Stomach (tissue), 9 donors: ENCODE data around the gene IFT57. TPM values are rescaled to one million over a fixed set of nuclear protein-coding genes. Genes with fewer than 3 reads are reported as not detected.
"Not testable (repeated sequence)": the region's sequence is repeated elsewhere in the genome, so short reads cannot be mapped to it uniquely, and the experiment has no call there.

Experiments
- DNase-seq, 2 donors: peaks; one replicate each; pipeline versions ENCODE4 v3.0.0 to v3.0.0-alpha.2; 2013 to 2019
- H3K27ac ChIP-seq, 5 donors: fragments of 200-600 bp in 4 of 5; sonication (generic) in 4 of 5; one replicate each; pipeline ENCODE4 v1.5.1; 2013 to 2019; ENCODE audit warnings: mild to moderate bottlenecking in 1 of 5, moderate library complexity in 1 of 5
- H3K27me3 ChIP-seq, 3 donors: fragments of 200-600 bp; sonication (generic); one replicate each; pipeline ENCODE4 v1.5.1; 2017 to 2019; ENCODE audit warnings: mixed run types in 1 of 3
- H3K36me3 ChIP-seq, 4 donors: fragments of 200-600 bp; sonication (generic); 1 replicate in 3 of 4; 2 replicates in 1 of 4; pipeline ENCODE4 v1.5.1; 2016 to 2019
- H3K4me1 ChIP-seq, 4 donors: fragments of 200-600 bp; sonication (generic); one replicate each; pipeline ENCODE4 v1.5.1; 2016 to 2019
- H3K4me3 ChIP-seq, 4 donors: fragments of 200-600 bp; sonication (generic) in 3 of 4; one replicate each; pipeline ENCODE4 v1.5.1; 2016 to 2019; ENCODE audit warnings: mild to moderate bottlenecking in 1 of 4
- H3K9me3 ChIP-seq, 4 donors: fragments of 200-600 bp; sonication (generic); one replicate each; pipeline ENCODE4 v1.5.1; 2016 to 2019
- CTCF ChIP-seq, 7 experiments: fragments of 450-650 bp in 4 of 7; fragments of 200-600 bp in 3 of 7; sonication (generic) in 3 of 7; IDR thresholded peaks; one replicate each; pipeline ENCODE4 v1.5.1; 2016 to 2019; ENCODE audit warnings: antibody characterized with exemption in 7 of 7, control low read depth in 2 of 7, mild to moderate bottlenecking in 1 of 7
- EP300 ChIP-seq: sonication (generic); formaldehyde crosslinking; IDR thresholded peaks from one replicate; pipeline ENCODE4 v1.6.1; 2017; ENCODE audit warnings: antibody characterized with exemption
- POLR2A ChIP-seq, 4 donors: fragments of 450-650 bp; IDR thresholded peaks; one replicate each; pipeline ENCODE4 v1.6.1; 2016; ENCODE audit warnings: antibody characterized with exemption in 4 of 4, control low read depth in 2 of 4, mild to moderate bottlenecking in 1 of 4, moderate library complexity in 1 of 4
- POLR2AphosphoS5 ChIP-seq, 3 donors: sonication (generic); formaldehyde crosslinking; IDR thresholded peaks; one replicate each; pipeline ENCODE4 v1.6.1; 2016; ENCODE audit warnings: antibody characterized with exemption in 3 of 3
- WGBS, 5 donors: extraction: QIAGEN DNeasy Blood & Tissue Kit in 3 of 5; methylation state at CpG; one replicate each; pipeline versions ENCODE4 v1.1.5 to v1.1.7; 2013 to 2018; 5-methylcytosine and 5-hydroxymethylcytosine counted together
- intact Hi-C: fragments of 100-400 bp; cut with DNase I; formaldehyde crosslinking; loops from one replicate; pipeline ENCODE4 v1.15.1; 2023; ENCODE audit warnings: low total_unique reads
- polyA plus RNA-seq, 3 donors: library from polyadenylated mRNA; stranded (reverse); fragments of 200-250 nt; gene quantifications; one replicate each; pipeline ENCODE4 v1.2.3, GENCODE V29; 2013
- total RNA-seq, 5 donors: library from RNA; depleted of rRNA; stranded (reverse); fragments of >200 nt; gene quantifications; one replicate each; pipeline versions ENCODE4 v1.1.0 to v1.2.3, GENCODE V29; 2014 to 2016
- donor health status: healthy with polysubstance abuse.
- donor health status: Bipolar disorder and iron deficiency.
- donor health status: healthy.

The IFT57 gene
- total and polyA plus RNA-seq, 8 donors: 15.6 to 118 (median 36.7) TPM

DNA sequence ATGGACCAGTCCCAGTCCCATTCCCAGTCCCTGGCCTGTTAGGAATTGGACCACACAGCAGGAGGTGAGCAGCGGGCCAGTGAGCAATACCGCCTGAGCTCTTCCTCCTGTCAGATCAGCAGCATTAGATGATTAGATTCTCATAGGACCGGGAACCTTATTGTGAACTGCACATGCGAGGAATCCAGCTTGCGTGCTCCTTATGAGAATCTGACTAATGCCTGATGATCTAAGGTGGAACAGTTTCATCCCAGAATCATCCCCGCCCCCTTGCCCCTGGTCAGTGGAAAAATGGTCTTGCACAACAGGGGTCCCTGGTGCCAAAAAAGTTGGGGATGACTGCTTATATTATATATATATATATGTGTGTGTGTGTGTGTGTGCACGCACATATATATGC lies 63.1 kb downstream of the IFT57 start:
- TF ChIP-seq POLR2AphosphoS5 (IDR thresholded peaks at IDR 0.05): no peak
- TF ChIP-seq POLR2A (IDR thresholded peaks at IDR 0.05): no peak
- no peak for TF ChIP-seq EP300
- TF ChIP-seq CTCF (IDR thresholded peaks at IDR 0.05): no peak
- WGBS, 5 donors: 89 to 99% (median 97%) methylated on average over 7 of the region's 7 CpGs
- H3K4me1 ChIP-seq: no peaks in the 10 kb centered on the region
- intact Hi-C loops: no loop called here
- H3K9me3 ChIP-seq: no peaks in the 10 kb centered on the region
- no peaks in the 10 kb centered on the region for H3K27me3 ChIP-seq
- peaks cover 0 to 22% (median 16%) of the 10 kb centered on the region in 4 donors for H3K36me3 ChIP-seq
- H3K4me3 ChIP-seq: no peak overlapping the region
- no peak overlapping the region for H3K27ac ChIP-seq
- DNase-seq: no peak

- no peak for DNase-seq
- no peaks in the 10 kb centered on the region for H3K9me3 ChIP-seq
- 78 to 94% (median 88%) methylated on average over 1 of the region's 1 CpG for WGBS, 5 donors
- H3K27me3 ChIP-seq: no peaks in the 10 kb centered on the region
- intact Hi-C loops: no loop called here
- H3K4me3 ChIP-seq: no peak overlapping the region
- peaks cover 0 to 4% (median 0%) of the 10 kb centered on the region in 4 donors for H3K4me1 ChIP-seq
- TF ChIP-seq CTCF (IDR thresholded peaks at IDR 0.05) (no peak), EP300 (no peak), POLR2A (IDR thresholded peaks at IDR 0.05) (no peak), POLR2AphosphoS5 (IDR thresholded peaks at IDR 0.05) (no peak)
- H3K36me3 ChIP-seq: peaks cover 0 to 22% (median 15%) of the 10 kb centered on the region in 4 donors
- no peak overlapping the region for H3K27ac ChIP-seq
These were observed 64.0 kb downstream of the IFT57 start for GRCh38 chr3:108158251-108158650.

DNA sequence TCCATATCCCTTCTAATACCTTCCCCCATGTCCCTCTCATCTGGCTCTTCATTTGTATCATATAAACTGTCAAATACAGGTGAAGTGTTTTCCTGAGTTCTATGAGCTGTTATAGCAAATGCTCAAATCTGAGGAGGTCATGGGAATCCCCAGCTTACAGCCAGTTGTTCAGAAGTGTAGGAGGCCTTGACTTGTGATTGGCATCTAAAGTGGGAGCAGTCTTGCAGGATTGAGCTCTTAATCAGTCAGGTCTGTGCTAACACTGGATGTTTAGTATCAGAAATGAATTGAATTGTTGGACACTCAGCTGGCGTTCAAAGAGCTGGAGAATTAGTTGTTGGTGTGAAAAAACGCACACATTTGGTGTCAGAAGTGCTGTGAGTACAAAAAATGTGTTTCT lies 65.0 kb downstream of the IFT57 start:
- DNase-seq: no peak
- TF ChIP-seq CTCF (IDR thresholded peaks at IDR 0.05) (no peak), POLR2AphosphoS5 (IDR thresholded peaks at IDR 0.05) (no peak), EP300 (no peak), POLR2A (IDR thresholded peaks at IDR 0.05) (no peak)
- H3K4me3 ChIP-seq: no peak overlapping the region
- peaks cover under 1 to 13% (median 8%) of the 10 kb centered on the region in 4 donors for H3K4me1 ChIP-seq
- H3K27me3 ChIP-seq: no peaks in the 10 kb centered on the region
- WGBS, 5 donors: 57 to 94% (median 84%) methylated on average over 2 of the region's 2 CpGs
- intact Hi-C loops: no loop called here
- no peaks in the 10 kb centered on the region for H3K9me3 ChIP-seq
- H3K36me3 ChIP-seq: peaks cover 0 to 17% (median 10%) of the 10 kb centered on the region in 4 donors
- H3K27ac ChIP-seq: no peak overlapping the region

- no peaks in the 10 kb centered on the region for H3K9me3 ChIP-seq
- H3K4me1 ChIP-seq: peaks cover 5 to 20% (median 8%) of the 10 kb centered on the region in 4 donors
- TF ChIP-seq POLR2A (IDR thresholded peaks at IDR 0.05) (no peak), POLR2AphosphoS5 (IDR thresholded peaks at IDR 0.05) (no peak)
- WGBS, 5 donors: 87 to 93% (median 92%) methylated on average over 4 of the region's 4 CpGs
- peaks cover 0 to 8% (median under 1%) of the 10 kb centered on the region in 4 donors for H3K36me3 ChIP-seq
- no peak overlapping the region for H3K4me3 ChIP-seq
- no peaks in the 10 kb centered on the region for H3K27me3 ChIP-seq
- H3K27ac ChIP-seq: no peak overlapping the region
- DNase-seq: no peak
- intact Hi-C loops: no loop called here
These were observed 65.8 kb downstream of the IFT57 start for GRCh38 chr3:108156312-108156853.

DNA sequence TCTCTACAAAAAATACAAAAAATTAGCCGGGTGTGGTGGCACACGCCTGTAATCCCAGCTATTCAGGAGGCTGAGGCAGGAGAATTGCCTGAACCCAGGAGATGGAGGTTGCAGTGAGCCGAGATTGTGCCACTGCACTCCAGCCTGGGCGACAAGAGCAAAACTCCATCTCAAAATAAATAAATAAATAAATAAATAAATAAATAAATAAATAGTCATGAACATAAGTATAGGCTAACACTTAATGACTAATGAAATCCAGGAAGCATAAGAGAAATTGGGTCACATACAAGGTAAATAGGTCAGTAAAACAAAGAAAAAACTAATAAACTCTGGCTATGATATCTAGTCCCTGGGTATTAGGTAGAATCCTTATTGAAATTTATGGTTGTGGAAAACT lies 66.6 kb downstream of the IFT57 start:
- DNase-seq, H3K27me3 ChIP-seq, intact Hi-C loops, H3K4me3 ChIP-seq, H3K27ac ChIP-seq, H3K36me3 ChIP-seq, H3K9me3 ChIP-seq: not testable (repeated sequence)
- H3K4me1 ChIP-seq: peaks cover 5 to 20% (median 8%) of the 10 kb centered on the region in 4 donors
- WGBS, 5 donors: 75 to 99% (median 95%) methylated on average over 4 of the region's 4 CpGs
